Mesothelial cell of epicardium (in vitro differentiated cells): ENCODE data around the gene LINC00632. TPM values are rescaled to one million over a fixed set of nuclear protein-coding genes. Genes with fewer than 3 reads are reported as not detected.

Experiments used
- DNase-seq, 2 experiments: peaks; one replicate each; pipeline ENCODE4 v3.0.0; 2021; ENCODE audit warnings: low spot score in 2 of 2; ENCODE audit not compliant: unreplicated experiment in 2 of 2
- H3K27ac Mint-ChIP-seq: 2 replicates; pipeline ENCODE4 v1.8.0; 2021; ENCODE audit warnings: mixed read lengths
- H3K27me3 Mint-ChIP-seq: 2 replicates; pipeline ENCODE4 v1.8.0; 2021; ENCODE audit warnings: low read depth, mixed read lengths
- H3K36me3 Mint-ChIP-seq: 2 replicates; pipeline ENCODE4 v1.8.0; 2021; ENCODE audit warnings: mixed read lengths
- H3K4me1 Mint-ChIP-seq: 2 replicates; pipeline ENCODE4 v1.8.0; 2021; ENCODE audit warnings: mixed read lengths
- H3K4me3 Mint-ChIP-seq: 2 replicates; pipeline ENCODE4 v1.8.0; 2021; ENCODE audit warnings: mild to moderate bottlenecking, moderate library complexity, mixed read lengths
- H3K9me3 Mint-ChIP-seq: 2 replicates; pipeline ENCODE4 v1.8.0; 2021; ENCODE audit warnings: mixed read lengths
- CTCF ChIP-seq: fragments of 200-600 bp; sonication (generic); IDR thresholded peaks from one replicate; pipeline ENCODE4 v1.5.0; 2021; ENCODE audit warnings: antibody characterized with exemption; ENCODE audit not compliant: unreplicated experiment
- total RNA-seq: library from RNA; stranded (reverse); gene quantifications from 3 replicates; pipeline ENCODE4 v1.2.1, GENCODE V29; 2021

Gene LINC00632
- total RNA-seq, 1 donor from 2014 or later = 283 TPM

GRCh38 chrX:140733766-140734342, 24.3 kb downstream of the LINC00632 start:
- no peak for DNase-seq
- H3K9me3 Mint-ChIP-seq = no peaks in the 10 kb centered on the region
- no peaks in the 10 kb centered on the region for H3K4me1 Mint-ChIP-seq
- no peak overlapping the region for H3K4me3 Mint-ChIP-seq
- peak; percentile 83 for TF ChIP-seq CTCF
- no peaks in the 10 kb centered on the region for H3K36me3 Mint-ChIP-seq
- H3K27me3 Mint-ChIP-seq = no peaks in the 10 kb centered on the region
- no peak overlapping the region for H3K27ac Mint-ChIP-seq

- no peak for TF ChIP-seq CTCF
- Mint-ChIP-seq H3K36me3 (no peaks in the 10 kb centered on the region), H3K4me3 (no peak overlapping the region), H3K4me1 (no peaks in the 10 kb centered on the region), H3K27ac (no peak overlapping the region), H3K9me3 (peaks cover 10% of the 10 kb centered on the region), H3K27me3 (no peaks in the 10 kb centered on the region)
- no peak for DNase-seq
These were observed 34.5 kb downstream of the LINC00632 start for GRCh38 chrX:140744085-140744484.

- peaks cover 9% of the 10 kb centered on the region for H3K9me3 Mint-ChIP-seq
- no peak overlapping the region for H3K4me3 Mint-ChIP-seq
- DNase-seq = no peak
- no peaks in the 10 kb centered on the region for H3K36me3 Mint-ChIP-seq
- no peak overlapping the region for H3K27ac Mint-ChIP-seq
- no peaks in the 10 kb centered on the region for H3K27me3 Mint-ChIP-seq
- H3K4me1 Mint-ChIP-seq = no peaks in the 10 kb centered on the region
- TF ChIP-seq CTCF = no peak
These were observed 47.4 kb downstream of the LINC00632 start for GRCh38 chrX:140756941-140757340.

- H3K27ac Mint-ChIP-seq = no peak overlapping the region
- peak; percentile 67 for TF ChIP-seq CTCF
- H3K4me3 Mint-ChIP-seq = no peak overlapping the region
These were observed 52.5 kb downstream of the LINC00632 start for GRCh38 chrX:140762061-140762460.

GRCh38 chrX:140764401-140764919, 54.9 kb downstream of the LINC00632 start:
- H3K4me1 Mint-ChIP-seq = peaks cover 3% of the 10 kb centered on the region
- H3K9me3 Mint-ChIP-seq = peaks cover 4% of the 10 kb centered on the region
- no peaks in the 10 kb centered on the region for H3K36me3 Mint-ChIP-seq
- no peak for TF ChIP-seq CTCF
- H3K27ac Mint-ChIP-seq = peak overlapping the region; percentile 81
- H3K4me3 Mint-ChIP-seq = peak overlapping the region; percentile 82
- peaks cover 3% of the 10 kb centered on the region for H3K27me3 Mint-ChIP-seq
- DNase-seq = peak; percentile 33 to 54

More at GRCh38 chrX:140762061-140762460, 52.5 kb downstream of the LINC00632 start:
- H3K4me1 Mint-ChIP-seq = peaks cover 3% of the 10 kb centered on the region
- peaks cover 3% of the 10 kb centered on the region for H3K9me3 Mint-ChIP-seq
- no peaks in the 10 kb centered on the region for H3K36me3 Mint-ChIP-seq
- H3K27me3 Mint-ChIP-seq = peaks cover 3% of the 10 kb centered on the region
- peak in 1 of 2 experiments; percentile 47 for DNase-seq
